Thyroid gland (tissue), 4 donors: ENCODE results near the gene VPS33A. TPM values are rescaled to one million over a fixed set of nuclear protein-coding genes. Genes with fewer than 3 reads are reported as not detected.
A peak's percentile ranks its signal among the peaks of the same experiment; 100 is the strongest.

Experiments used
- DNase-seq, 2 donors: peaks; one replicate each; pipeline ENCODE4 v3.0.0-alpha.2; 2019
- H3K27ac ChIP-seq, 3 donors: fragments of 200-600 bp; sonication (generic); 1 replicate in 2 of 3; 2 replicates in 1 of 3; pipeline ENCODE4 v1.5.1; 2016 to 2019; ENCODE audit warnings: mild to moderate bottlenecking in 1 of 3, moderate library complexity in 1 of 3
- H3K27me3 ChIP-seq: fragments of 200-600 bp; sonication (generic); one replicate; pipeline ENCODE4 v1.5.1; 2019
- H3K36me3 ChIP-seq, 2 donors: fragments of 200-600 bp; sonication (generic); one replicate each; pipeline ENCODE4 v1.5.1; 2016 to 2019
- H3K4me1 ChIP-seq, 2 donors: fragments of 200-600 bp; sonication (generic); one replicate each; pipeline ENCODE4 v1.5.1; 2017 to 2019
- H3K4me3 ChIP-seq, 3 donors: fragments of 200-600 bp; sonication (generic); replicated peaks in 1 of 3; 1 replicate in 2 of 3; 2 replicates in 1 of 3; pipeline ENCODE4 v1.5.1; 2016; ENCODE audit warnings: mild to moderate bottlenecking in 1 of 3
- H3K9me3 ChIP-seq: fragments of 200-600 bp; sonication (generic); one replicate; pipeline ENCODE4 v1.5.1; 2017
- CTCF ChIP-seq, 6 experiments: fragments of 200-600 bp in 3 of 6; fragments of 450-650 bp in 3 of 6; sonication (generic) in 3 of 6; IDR thresholded peaks; one replicate each; pipeline ENCODE4 v1.5.1; 2016 to 2019; ENCODE audit warnings: antibody characterized with exemption in 6 of 6, mild to moderate bottlenecking in 2 of 6, inconsistent platforms in 1 of 6, moderate library complexity in 1 of 6
- POLR2A ChIP-seq, 2 donors: fragments of 450-650 bp; IDR thresholded peaks; one replicate each; pipeline ENCODE4 v1.6.1; 2017; ENCODE audit warnings: antibody characterized with exemption in 2 of 2, mild to moderate bottlenecking in 2 of 2, moderate library complexity in 1 of 2
- WGBS, 2 donors: methylation state at CpG; one replicate each; pipeline ENCODE4 v1.1.5; 2017; 5-methylcytosine and 5-hydroxymethylcytosine counted together
- intact Hi-C: fragments of 100-400 bp; cut with DNase I; formaldehyde crosslinking; loops from one replicate; pipeline ENCODE4 v1.15.1; 2023
- total RNA-seq, 4 donors: library from RNA; depleted of rRNA; stranded (reverse); fragments of >200 nt; gene quantifications; one replicate each; pipeline ENCODE4 v1.2.3, GENCODE V29; 2016

VPS33A gene
- total RNA-seq, 4 donors from 2014 or later: 14.3 to 16.4 (median 16.1) TPM

- WGBS, 2 donors: 93 to 94% methylated on average over 17 of the region's 17 CpGs
- Histone ChIP-seq H3K27ac (no peak overlapping the region), H3K27me3 (no peaks in the 10 kb centered on the region), H3K4me3 (no peak overlapping the region), H3K9me3 (no peaks in the 10 kb centered on the region), H3K4me1 (peaks cover 22 to 23% of the 10 kb centered on the region in 2 donors), H3K36me3 (peaks cover 12 to 17% of the 10 kb centered on the region in 2 donors)
- intact Hi-C loops: no loop called here
- TF ChIP-seq POLR2A (IDR thresholded peaks at IDR 0.05) (no peak), CTCF (IDR thresholded peaks at IDR 0.05) (no peak)
- DNase-seq: no peak
Measured at GRCh38 chr12:122227341-122227740, 39.0 kb downstream of the VPS33A start.

GRCh38 chr12:122226366-122227125, 39.7 kb downstream of the VPS33A start:
- peaks cover 10 to 11% of the 10 kb centered on the region in 2 donors for H3K36me3 ChIP-seq
- no peak overlapping the region for H3K27ac ChIP-seq
- H3K9me3 ChIP-seq: no peaks in the 10 kb centered on the region
- 38 to 39% methylated on average over 9 of the region's 55 CpGs for WGBS, 2 donors
- DNase-seq: no peak
- intact Hi-C loops: no loop called here
- no peak for TF ChIP-seq CTCF (IDR thresholded peaks at IDR 0.05)
- TF ChIP-seq POLR2A (IDR thresholded peaks at IDR 0.05): no peak
- H3K4me1 ChIP-seq: peaks cover 22 to 23% of the 10 kb centered on the region in 2 donors
- H3K27me3 ChIP-seq: no peaks in the 10 kb centered on the region
- H3K4me3 ChIP-seq: peak overlapping the region in 1 of 3 donors; percentile 29

- Histone ChIP-seq H3K4me3 (peak within 1 kb of the TSS; percentile 23 to 75 (median 70)), H3K27ac (peak within 1 kb of the TSS; percentile 87 to 91 (median 89)), H3K9me3 (no peaks in the 10 kb centered on the region), H3K27me3 (no peaks in the 10 kb centered on the region), H3K4me1 (peaks cover 22 to 23% of the 10 kb centered on the region in 2 donors), H3K36me3 (peaks cover 3 to 4% of the 10 kb centered on the region in 2 donors)
- TF ChIP-seq POLR2A (IDR thresholded peaks at IDR 0.05): peak; percentile 50 to 94
- TF ChIP-seq CTCF (IDR thresholded peaks at IDR 0.05): no peak
- intact Hi-C loops: no loop called here
- DNase-seq: peak; percentile 100
- 1 to 2% methylated on average over 9 to 26 of the region's 74 CpGs for WGBS, 2 donors
Measured at GRCh38 chr12:122225683-122226365, 40.5 kb downstream of the VPS33A start, which contains the start of gene DIABLO. DIABLO (minus strand) TSS chr12:122226052; CDS start chr12:122226014, 38 bp downstream.

GRCh38 chr12:122216445-122216844, 49.8 kb downstream of the VPS33A start:
- 89 to 93% methylated on average over 1 of the region's 1 CpG for WGBS, 2 donors
- intact Hi-C loops: no loop called here
- H3K36me3 ChIP-seq: peaks cover 64 to 67% of the 10 kb centered on the region in 2 donors

More at GRCh38 chr12:122216445-122216844, 49.8 kb downstream of the VPS33A start:
- no peak for DNase-seq
- TF ChIP-seq CTCF (IDR thresholded peaks at IDR 0.05): no peak
- no peak for TF ChIP-seq POLR2A (IDR thresholded peaks at IDR 0.05)
- Histone ChIP-seq H3K9me3 (no peaks in the 10 kb centered on the region), H3K4me1 (no peaks in the 10 kb centered on the region), H3K27me3 (no peaks in the 10 kb centered on the region), H3K4me3 (no peak overlapping the region), H3K27ac (no peak overlapping the region)
